Testis (tissue), 2 donors: ENCODE measurements around the gene DDA1.

ENCODE experiments used
- CTCF ChIP-seq, 3 experiments: fragments of 450-650 bp in 2 of 3; fragments of 200-600 bp in 1 of 3; sonication (generic) in 1 of 3; IDR thresholded peaks; one replicate each; pipeline ENCODE4 v1.5.1; 2016 to 2019; ENCODE audit warnings: antibody characterized with exemption in 3 of 3, mild to moderate bottlenecking in 2 of 3, moderate library complexity in 1 of 3
- POLR2A ChIP-seq: fragments of 450-650 bp; IDR thresholded peaks from one replicate; pipeline ENCODE4 v1.6.1; 2017; ENCODE audit warnings: antibody characterized with exemption, mild to moderate bottlenecking, moderate library complexity

DNA sequence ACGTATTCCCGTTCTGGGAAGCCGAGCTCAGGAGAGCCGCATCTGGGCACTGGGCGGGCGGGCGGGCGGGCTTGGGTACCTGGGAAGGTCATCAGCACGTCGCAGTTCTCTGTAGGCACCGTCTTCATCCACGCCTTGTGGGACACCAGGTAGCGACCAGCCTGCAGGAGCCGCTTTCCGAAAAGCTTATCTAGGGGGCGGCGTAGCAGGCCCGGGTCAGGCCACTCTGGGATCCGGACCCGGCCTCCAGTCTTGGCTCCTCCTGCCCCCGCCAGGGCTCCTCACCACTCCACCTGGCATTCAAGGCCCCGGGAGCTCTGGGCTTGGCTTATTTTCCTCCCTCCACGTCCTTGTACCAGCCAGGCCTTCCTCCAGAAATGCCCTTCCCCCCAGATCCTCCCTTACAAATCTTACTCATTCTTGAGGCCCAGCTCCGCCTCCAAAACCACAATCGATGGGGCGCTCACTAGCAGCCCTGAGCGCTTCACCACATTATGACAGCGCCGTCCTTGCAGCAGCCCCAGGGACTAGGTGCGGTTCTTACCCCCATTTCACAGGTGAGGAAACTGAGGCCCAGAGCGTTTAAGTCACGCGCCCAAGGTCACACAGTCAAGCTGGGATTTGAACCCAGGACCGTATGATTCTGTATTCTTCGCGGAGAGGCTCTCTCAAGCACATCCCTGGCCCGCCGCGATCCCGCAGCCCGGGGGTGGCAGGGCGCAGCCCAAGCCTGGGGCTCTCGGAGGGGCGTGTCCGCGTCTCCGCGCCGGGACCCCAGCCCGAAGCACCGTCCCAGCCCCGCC, 24.4 kb downstream of the DDA1 start:
- TF ChIP-seq CTCF (IDR thresholded peaks at IDR 0.05) = no peak
- TF ChIP-seq POLR2A = no peak
